KMS-11 (cell line): ENCODE results near the gene C1QTNF9.

Experiments used
- H2AFZ ChIP-seq: fragments of 200-600 bp; sonication (generic); 2 replicates; pipeline ENCODE4 v1.6.1; 2016; ENCODE audit warnings: antibody characterized with exemption, mixed run types, low read depth
- H3K27ac ChIP-seq: fragments of 200-600 bp; sonication (generic); 2 replicates; pipeline ENCODE4 v1.6.1; 2016; ENCODE audit warnings: mild to moderate bottlenecking, mixed run types
- H3K27me3 ChIP-seq: fragments of 200-600 bp; sonication (generic); 2 replicates; pipeline ENCODE4 v1.6.1; 2017; ENCODE audit warnings: mild to moderate bottlenecking, low read depth, mixed run types, moderate library complexity; ENCODE audit not compliant: insufficient read depth
- H3K36me3 ChIP-seq: fragments of 200-600 bp; sonication (generic); 2 replicates; pipeline ENCODE4 v1.6.1; 2017; ENCODE audit warnings: mild to moderate bottlenecking, mixed run types; ENCODE audit not compliant: insufficient read depth
- H3K4me1 ChIP-seq: fragments of 200-600 bp; sonication (generic); 2 replicates; pipeline ENCODE4 v1.6.1; 2016; ENCODE audit warnings: mild to moderate bottlenecking, low read depth, mixed run types; ENCODE audit not compliant: poor library complexity, severe bottlenecking
- H3K4me2 ChIP-seq: fragments of 200-600 bp; sonication (generic); 2 replicates; pipeline ENCODE4 v1.7.0; 2016; ENCODE audit warnings: mild to moderate bottlenecking, mixed run types
- H3K4me3 ChIP-seq: fragments of 200-600 bp; sonication (generic); IDR thresholded peaks from 2 replicates; pipeline ENCODE4 v1.6.1; 2017; ENCODE audit warnings: low read depth, low read length, mixed read lengths; ENCODE audit not compliant: insufficient read depth
- H3K79me2 ChIP-seq: fragments of 200-600 bp; sonication (generic); 2 replicates; pipeline ENCODE4 v1.6.1; 2016; ENCODE audit warnings: low read depth, mixed run types; ENCODE audit not compliant: insufficient read depth
- H3K9ac ChIP-seq: fragments of 200-600 bp; sonication (generic); 2 replicates; pipeline ENCODE4 v1.6.1; 2016; ENCODE audit warnings: mild to moderate bottlenecking, mixed run types
- H4K20me1 ChIP-seq: fragments of 200-600 bp; sonication (generic); 2 replicates; pipeline ENCODE4 v1.6.1; 2016; ENCODE audit warnings: mild to moderate bottlenecking, mixed run types; ENCODE audit not compliant: insufficient read depth
- TF ChIP-seq, protein P1 (sequence below): fragments of 200-600 bp; sonication (generic); conservative IDR thresholded peaks from 2 replicates; pipeline ENCODE4 v1.6.1; 2017; ENCODE audit warnings: low read depth, mild to moderate bottlenecking, antibody characterized with exemption, low read length, moderate library complexity, mixed read lengths

Gene C1QTNF9

GRCh38 chr13:24277761-24278160 is 31.6 kb upstream of the C1QTNF9 start:
- H3K36me3 ChIP-seq, result no peaks in the 10 kb centered on the region

DNA sequence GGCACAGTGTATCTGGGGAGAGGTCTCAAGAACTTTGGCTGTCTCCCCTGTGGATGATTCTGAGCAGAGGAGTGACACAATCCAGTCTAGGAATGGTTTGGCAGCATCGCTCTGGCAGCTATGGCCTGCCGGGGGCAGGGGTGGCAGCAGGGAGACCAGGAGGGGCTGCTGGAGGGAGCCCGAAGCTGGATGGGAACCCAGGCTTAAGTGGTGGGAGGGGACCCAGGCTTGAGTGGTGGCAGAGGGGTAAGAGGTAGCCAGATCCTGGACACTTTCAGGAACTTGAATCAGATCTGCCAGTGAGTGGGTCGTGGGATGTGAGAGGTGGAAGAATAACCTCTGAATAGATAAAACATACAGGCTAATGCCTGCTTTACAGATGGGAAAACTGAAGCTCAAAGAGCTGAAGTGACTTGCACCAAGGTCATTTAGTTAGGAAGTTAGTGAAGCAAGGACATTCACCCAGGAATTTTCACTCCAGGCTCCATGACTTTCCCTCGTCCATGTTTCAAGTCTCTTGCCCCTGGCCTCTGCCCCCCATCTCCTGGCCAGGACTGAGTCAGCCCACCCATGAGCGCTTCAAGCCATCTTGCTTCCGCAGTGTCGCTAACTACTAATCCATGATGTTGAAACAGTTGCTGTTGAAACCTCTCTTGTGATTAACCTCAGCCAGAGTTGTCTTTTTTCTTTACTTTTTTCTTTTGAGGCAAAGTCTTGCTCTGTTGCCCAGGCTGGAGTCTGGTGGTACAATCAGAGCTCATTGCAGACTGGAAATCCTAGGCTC is 29.9 kb upstream of the C1QTNF9 start:
- Histone ChIP-seq H3K27ac (no peak overlapping the region), H3K4me2 (no peak overlapping the region)

More at GRCh38 chr13:24277761-24278160, 31.6 kb upstream of the C1QTNF9 start:
- no peak overlapping the region for H3K4me2 ChIP-seq
- peaks cover 16% of the 10 kb centered on the region for H3K4me1 ChIP-seq
- TF ChIP-seq, protein P1, sequence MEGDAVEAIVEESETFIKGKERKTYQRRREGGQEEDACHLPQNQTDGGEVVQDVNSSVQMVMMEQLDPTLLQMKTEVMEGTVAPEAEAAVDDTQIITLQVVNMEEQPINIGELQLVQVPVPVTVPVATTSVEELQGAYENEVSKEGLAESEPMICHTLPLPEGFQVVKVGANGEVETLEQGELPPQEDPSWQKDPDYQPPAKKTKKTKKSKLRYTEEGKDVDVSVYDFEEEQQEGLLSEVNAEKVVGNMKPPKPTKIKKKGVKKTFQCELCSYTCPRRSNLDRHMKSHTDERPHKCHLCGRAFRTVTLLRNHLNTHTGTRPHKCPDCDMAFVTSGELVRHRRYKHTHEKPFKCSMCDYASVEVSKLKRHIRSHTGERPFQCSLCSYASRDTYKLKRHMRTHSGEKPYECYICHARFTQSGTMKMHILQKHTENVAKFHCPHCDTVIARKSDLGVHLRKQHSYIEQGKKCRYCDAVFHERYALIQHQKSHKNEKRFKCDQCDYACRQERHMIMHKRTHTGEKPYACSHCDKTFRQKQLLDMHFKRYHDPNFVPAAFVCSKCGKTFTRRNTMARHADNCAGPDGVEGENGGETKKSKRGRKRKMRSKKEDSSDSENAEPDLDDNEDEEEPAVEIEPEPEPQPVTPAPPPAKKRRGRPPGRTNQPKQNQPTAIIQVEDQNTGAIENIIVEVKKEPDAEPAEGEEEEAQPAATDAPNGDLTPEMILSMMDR, result no peak
- no peak overlapping the region for H3K27ac ChIP-seq
- no peak overlapping the region for H3K9ac ChIP-seq
- no peak overlapping the region for H2AFZ ChIP-seq
- no peaks in the 10 kb centered on the region for H4K20me1 ChIP-seq
- H3K4me3 ChIP-seq, result no peak overlapping the region
- H3K27me3 ChIP-seq, result no peaks in the 10 kb centered on the region
- H3K79me2 ChIP-seq, result no peaks in the 10 kb centered on the region

DNA sequence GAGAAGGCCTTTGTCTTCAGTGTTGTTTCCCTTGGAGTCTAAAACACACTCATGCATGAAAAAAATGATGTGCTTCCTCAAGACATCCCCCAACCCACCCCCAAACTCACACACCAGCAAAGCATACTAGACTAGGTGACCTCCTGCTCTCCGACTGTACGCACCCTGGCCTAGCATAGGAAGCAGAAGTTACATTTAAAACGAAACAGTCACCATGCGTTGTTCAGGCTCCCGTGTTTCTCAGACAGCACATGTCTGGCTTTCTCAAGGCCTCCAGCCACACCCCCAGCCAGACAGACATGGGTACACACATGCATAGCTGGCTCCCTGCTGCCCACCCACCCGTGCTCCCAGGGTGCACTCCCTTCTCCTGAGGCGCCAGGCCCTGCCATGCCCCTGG is 28.7 kb upstream of the C1QTNF9 start:
- Histone ChIP-seq H3K79me2 (no peaks in the 10 kb centered on the region), H4K20me1 (no peaks in the 10 kb centered on the region), H3K4me3 (no peak overlapping the region), H3K36me3 (no peaks in the 10 kb centered on the region), H3K27ac (no peak overlapping the region), H3K4me1 (no peaks in the 10 kb centered on the region), H3K9ac (no peak overlapping the region), H3K27me3 (no peaks in the 10 kb centered on the region), H2AFZ (no peak overlapping the region), H3K4me2 (no peak overlapping the region)
- TF ChIP-seq, protein P1, result no peak

More for the DNA sequence above, 29.9 kb upstream of the C1QTNF9 start:
- Histone ChIP-seq H3K79me2 (no peaks in the 10 kb centered on the region), H3K9ac (no peak overlapping the region), H2AFZ (no peak overlapping the region), H3K4me1 (peaks cover 9% of the 10 kb centered on the region), H3K27me3 (no peaks in the 10 kb centered on the region), H3K4me3 (no peak overlapping the region), H3K36me3 (no peaks in the 10 kb centered on the region), H4K20me1 (no peaks in the 10 kb centered on the region)
- TF ChIP-seq, protein P1, result no peak

- Histone ChIP-seq H2AFZ (no peak overlapping the region), H3K4me3 (no peak overlapping the region), H3K4me2 (no peak overlapping the region), H3K36me3 (no peaks in the 10 kb centered on the region), H3K27ac (no peak overlapping the region), H3K79me2 (no peaks in the 10 kb centered on the region), H3K9ac (no peak overlapping the region), H3K27me3 (no peaks in the 10 kb centered on the region), H4K20me1 (no peaks in the 10 kb centered on the region), H3K4me1 (no peaks in the 10 kb centered on the region)
- TF ChIP-seq, protein P1, result no peak
These were observed 28.0 kb upstream of the C1QTNF9 start for GRCh38 chr13:24281188-24282008.
